Endothelial cell of umbilical vein (primary cell): ENCODE measurements around the gene RAP2A. TPM values are rescaled to one million over a fixed set of nuclear protein-coding genes. Genes with fewer than 3 reads are reported as not detected.

Source experiments
- BruUV-seq: library from RNA; stranded (reverse); fragments of 400-500 nt; replicated peaks from 2 replicates; lab custom pipeline; 2021; lab: Mats Ljungman, UMichigan
- CTCF ChIA-PET: fragments of 300-600, 350-600 bp; sonication (Branson Sonifier 250); formaldehyde crosslinking; loops from one replicate; lab custom pipeline; 2021; ENCODE audit warnings: antibody characterized with exemption, inconsistent platforms; lab: Charles Lee
- POLR2A ChIA-PET: fragments of 300-600, 350-600 bp; sonication (Branson Sonifier 250); formaldehyde crosslinking; loops from one replicate; lab custom pipeline; 2021; ENCODE audit warnings: antibody characterized with exemption, inconsistent platforms; lab: Charles Lee
- DNase-seq: peaks from one replicate; pipeline ENCODE4 v3.0.0-alpha.2; 2011; ENCODE audit warnings: low read depth, low spot score
- FAIRE-seq: peaks from 2 replicates; lab custom pipeline; 2011; peaks lifted over from hg19 to GRCh38; lab: Jason Lieb, UNC
- H2AFZ ChIP-seq: 2 replicates; pipeline ENCODE4 v1.6.0; 2012; ENCODE audit warnings: low read depth, low read length, control low read depth, inconsistent platforms
- H3K27ac ChIP-seq: 2 replicates; pipeline ENCODE4 v1.5.1; 2011; ENCODE audit warnings: low read depth, mild to moderate bottlenecking, control low read depth, low read length, moderate library complexity; ENCODE audit not compliant: insufficient read depth
- H3K27me3 ChIP-seq, 2 experiments: 2 replicates each; pipeline versions ENCODE4 v1.6.0 to v1.6.1; 2011; ENCODE audit warnings: low read length in 2 of 2, mixed read lengths in 1 of 2; ENCODE audit not compliant: control insufficient read depth in 2 of 2, insufficient read depth in 2 of 2
- H3K36me3 ChIP-seq, 2 experiments: 2 replicates in 1 of 2; 3 replicates in 1 of 2; pipeline ENCODE4 v1.5.1; 2011; ENCODE audit warnings: low read length in 2 of 2, mild to moderate bottlenecking in 1 of 2, moderate library complexity in 1 of 2; ENCODE audit not compliant: control insufficient read depth in 2 of 2, insufficient read depth in 2 of 2; ENCODE audit errors: extremely low read depth in 1 of 2
- H3K4me1 ChIP-seq: 3 replicates; pipeline ENCODE4 v1.5.1; 2011; ENCODE audit warnings: mild to moderate bottlenecking, low read length; ENCODE audit not compliant: control insufficient read depth, insufficient read depth; ENCODE audit errors: extremely low read depth
- H3K4me2 ChIP-seq: 2 replicates; pipeline ENCODE4 v1.6.1; 2011; ENCODE audit warnings: low read length, control low read depth, mixed read lengths; ENCODE audit not compliant: insufficient read depth
- H3K4me3 ChIP-seq, 3 experiments: fragments of 200-600 bp in 1 of 3; sonication (generic), shearing (Covaris generic) in 1 of 3; replicated peaks in 1 of 3; 2 replicates each; pipeline ENCODE4 v1.5.1; 2011 to 2016; ENCODE audit warnings: control low read depth in 3 of 3, low read length in 3 of 3, mild to moderate bottlenecking in 2 of 3, inconsistent platforms in 1 of 3, low read depth in 1 of 3, moderate library complexity in 1 of 3; ENCODE audit not compliant: insufficient read depth in 1 of 3
- H3K79me2 ChIP-seq: 2 replicates; pipeline ENCODE4 v1.6.0; 2012; ENCODE audit warnings: low read length, inconsistent platforms; ENCODE audit not compliant: control insufficient read depth, insufficient read depth
- H3K9ac ChIP-seq: replicated peaks from 2 replicates; pipeline ENCODE3; 2011; ENCODE audit warnings: low read length, control low read depth; ENCODE audit not compliant: insufficient read depth; ENCODE audit errors: extremely low read depth
- H3K9me1 ChIP-seq: replicated peaks from 3 replicates; pipeline ENCODE4 v1.6.0; 2011; ENCODE audit warnings: mild to moderate bottlenecking, low read length; ENCODE audit not compliant: control insufficient read depth, insufficient read depth; ENCODE audit errors: extremely low read depth
- H3K9me3 ChIP-seq: replicated peaks from 2 replicates; pipeline ENCODE4 v1.5.1; 2012; ENCODE audit warnings: low read length, inconsistent platforms; ENCODE audit not compliant: control insufficient read depth, insufficient read depth
- H4K20me1 ChIP-seq: replicated peaks from 2 replicates; pipeline ENCODE3; 2011; ENCODE audit warnings: mild to moderate bottlenecking, low read length; ENCODE audit not compliant: control insufficient read depth, insufficient read depth; ENCODE audit errors: extremely low read depth
- CTCF ChIP-seq, 2 donors: IDR thresholded peaks; 1 replicate in 1 of 2; 2 replicates in 1 of 2; pipeline ENCODE4 v1.5.1; 2011; ENCODE audit warnings: low read length in 2 of 2, mild to moderate bottlenecking in 2 of 2, moderate library complexity in 2 of 2, control low read depth in 1 of 2, inconsistent platforms in 1 of 2, low read depth in 1 of 2; ENCODE audit not compliant: insufficient read depth in 1 of 2; ENCODE audit errors: extremely low read depth in 1 of 2
- EZH2 ChIP-seq: IDR thresholded peaks from 2 replicates; pipeline ENCODE4 v1.6.1; 2012; ENCODE audit warnings: borderline replicate concordance, low read depth, mild to moderate bottlenecking, moderate library complexity, low read length, inconsistent platforms; ENCODE audit not compliant: severe bottlenecking
- FOS ChIP-seq: IDR thresholded peaks from 2 replicates; pipeline ENCODE4 v1.6.1; 2011; ENCODE audit warnings: mild to moderate bottlenecking, low read length, moderate library complexity, borderline replicate concordance; ENCODE audit not compliant: insufficient read depth
- GATA2 ChIP-seq: IDR thresholded peaks from 2 replicates; pipeline ENCODE4 v1.7.0; 2011; ENCODE audit warnings: low read depth, mild to moderate bottlenecking, moderate library complexity, mixed read lengths, low read length; ENCODE audit not compliant: insufficient read length, insufficient read depth
- JUN ChIP-seq: IDR thresholded peaks from 2 replicates; pipeline ENCODE4 v1.6.1; 2011; ENCODE audit warnings: borderline replicate concordance, low read depth; ENCODE audit not compliant: insufficient read length, insufficient read depth
- MAX ChIP-seq: IDR thresholded peaks from 2 replicates; pipeline ENCODE4 v1.6.1; 2011; ENCODE audit not compliant: insufficient read depth, insufficient read length
- MYC ChIP-seq: IDR thresholded peaks from one replicate; pipeline ENCODE4 v1.6.1; 2011; ENCODE audit warnings: mild to moderate bottlenecking, low read depth, low read length
- POLR2A ChIP-seq: IDR thresholded peaks from 2 replicates; pipeline ENCODE4 v1.6.1; 2012; ENCODE audit warnings: low read depth, mild to moderate bottlenecking, control low read depth, low read length
- POLR2AphosphoS5 ChIP-seq: IDR thresholded peaks from 2 replicates; pipeline ENCODE4 v1.6.1; 2012; ENCODE audit warnings: low read depth, mild to moderate bottlenecking, control low read depth, low read length, moderate library complexity; ENCODE audit not compliant: insufficient read depth
- dilution Hi-C: fragments of 300-500 bp; cut with MboI; formaldehyde crosslinking; loops from one replicate; pipeline ENCODE4 v1.15.0; 2019; ENCODE audit warnings: low sequenced_read_pairs; ENCODE audit not compliant: extremely low pct_ligation_motif_present
- intact Hi-C: fragments of 100-400 bp; cut with micrococcal nuclease; formaldehyde crosslinking; loops from one replicate; pipeline ENCODE4 v1.10.0; 2022
- polyA plus RNA-seq, 4 experiments: library from polyadenylated mRNA; depleted of rRNA in 3 of 4; stranded (reverse) in 3 of 4; unstranded in 1 of 4; fragments of >200 nt; gene quantifications; 2 replicates each; pipeline versions ENCODE4 v1.2.1 to v1.2.3, GENCODE V29; 2011 to 2012; ENCODE audit warnings: missing spikeins in 1 of 4
- total RNA-seq: library from RNA; stranded (reverse); gene quantifications from 2 replicates; pipeline ENCODE4 v1.2.3, GENCODE V29; 2021

RAP2A gene
- total and polyA plus RNA-seq, 2 donors (not counting 3 experiments of a cell fraction or from before 2014, with no cell fraction given), result 7.8 to 44.4 TPM

GRCh38 chr13:97454699-97455098 is 20.7 kb downstream of the RAP2A start:
- no peak for TF ChIP-seq MYC
- dilution Hi-C loops, result no loop called here
- no peaks in the 10 kb centered on the region for H3K27me3 ChIP-seq

GRCh38 chr13:97456047-97456446 is 22.1 kb downstream of the RAP2A start:
- Histone ChIP-seq H3K4me1 (no peaks in the 10 kb centered on the region), H3K27me3 (no peaks in the 10 kb centered on the region), H4K20me1 (peaks cover 2% of the 10 kb centered on the region), H3K4me2 (no peak overlapping the region), H3K9me1 (no peaks in the 10 kb centered on the region), H2AFZ (no peak overlapping the region), H3K27ac (no peak overlapping the region), H3K79me2 (peaks cover 40% of the 10 kb centered on the region), H3K4me3 (no peak overlapping the region), H3K36me3 (no peaks in the 10 kb centered on the region), H3K9me3 (no peaks in the 10 kb centered on the region), H3K9ac (no peak overlapping the region)
- CTCF ChIA-PET, result interaction anchor here (1.5 kb wide), 1 partner anchor 13 kb away, joined by 3 read pairs; no protein-coding TSS in a partner anchor
- dilution Hi-C loops (no loop called here), intact Hi-C loops (no loop called here)
- no peak for FAIRE-seq
- no peak for TF ChIP-seq FOS
- TF ChIP-seq POLR2A, result no peak
- no peak for TF ChIP-seq MYC
- no peak for TF ChIP-seq GATA2
- no peak for TF ChIP-seq JUN
- TF ChIP-seq EZH2, result no peak
- TF ChIP-seq MAX, result no peak
- TF ChIP-seq POLR2AphosphoS5, result no peak
- no peak for TF ChIP-seq CTCF (IDR thresholded peaks at IDR 0.05; ENCODE audit: extremely low read depth in 1 of 2, insufficient read depth in 1 of 2, low read depth in 1 of 2, low read length in 2 of 2)
- POLR2A ChIA-PET, result no interaction called here
- BruUV-seq, result no TSS peak
- no peak for DNase-seq

More at GRCh38 chr13:97454699-97455098, 20.7 kb downstream of the RAP2A start:
- intact Hi-C loops, result no loop called here
- CTCF ChIA-PET, result no interaction called here
- no peaks in the 10 kb centered on the region for H3K36me3 ChIP-seq
- FAIRE-seq (no peak), DNase-seq (no peak)
- H3K4me3 ChIP-seq, result no peak overlapping the region
- no peak overlapping the region for H3K4me2 ChIP-seq
- POLR2A ChIA-PET, result no interaction called here
- H3K9me1 ChIP-seq, result no peaks in the 10 kb centered on the region
- H2AFZ ChIP-seq, result no peak overlapping the region
- BruUV-seq, result no TSS peak
- no peak overlapping the region for H3K27ac ChIP-seq
- peaks cover 2% of the 10 kb centered on the region for H4K20me1 ChIP-seq
- H3K9ac ChIP-seq, result no peak overlapping the region
- peaks cover 37% of the 10 kb centered on the region for H3K79me2 ChIP-seq
- H3K9me3 ChIP-seq, result no peaks in the 10 kb centered on the region
- H3K4me1 ChIP-seq, result no peaks in the 10 kb centered on the region
